CD4-positive, alpha-beta T cell treated with Interleukin-17A for 1 hour (primary cell): ENCODE measurements around the gene CLMP.
"Not testable (repeated sequence)": the region's sequence is repeated elsewhere in the genome, so short reads cannot be mapped to it uniquely, and the experiment has no call there.

Experiments used
- DNase-seq: peaks from one replicate; pipeline ENCODE4 v3.0.0-alpha.2; 2020

CLMP gene

DNA sequence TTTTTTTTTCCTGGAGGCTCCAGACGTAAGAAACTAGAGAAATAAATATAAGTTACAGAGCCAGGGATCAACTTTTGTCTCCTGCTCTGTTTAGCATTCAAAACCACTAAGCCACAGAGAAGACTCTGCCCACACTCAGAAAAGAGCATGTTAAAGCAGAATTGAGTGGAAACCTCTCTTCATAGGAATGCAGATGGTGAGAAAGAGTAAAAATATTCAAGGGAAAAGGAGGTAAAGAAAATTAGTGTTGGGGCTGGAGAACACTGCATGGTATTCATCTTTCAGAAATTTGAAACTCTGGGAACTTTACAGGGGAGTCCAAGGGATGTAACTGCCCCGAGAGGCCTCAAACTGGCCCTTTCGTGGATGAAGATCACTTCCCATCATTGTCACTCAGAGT lies 65.1 kb downstream of the CLMP start:
- DNase-seq: no peak

GRCh38 chr11:123125169-123125568 lies 69.9 kb downstream of the CLMP start:
- no peak for DNase-seq

DNA sequence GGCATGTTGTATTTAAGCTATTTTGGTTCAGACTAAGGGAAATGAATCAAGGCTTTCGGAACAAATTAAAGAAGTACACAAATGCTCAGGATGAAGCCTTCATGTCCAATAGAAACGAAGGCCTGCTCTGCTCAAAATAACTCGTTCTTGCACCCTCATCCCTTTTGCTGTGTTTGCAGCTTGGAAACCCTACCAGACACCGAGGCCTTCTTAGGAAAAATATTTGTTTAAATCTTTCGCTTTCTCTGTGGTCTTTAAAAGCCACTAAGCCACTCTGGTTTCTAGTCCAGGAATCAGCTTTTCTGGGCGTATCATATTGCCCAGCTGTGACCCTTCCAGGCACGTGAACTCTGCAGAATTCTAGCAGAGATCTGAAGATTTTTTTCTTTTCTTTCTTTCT lies 72.2 kb downstream of the CLMP start:
- no peak for DNase-seq

GRCh38 chr11:123122341-123122740 lies 72.7 kb downstream of the CLMP start:
- no peak for DNase-seq

GRCh38 chr11:123116486-123116885 lies 78.6 kb downstream of the CLMP start:
- no peak for DNase-seq

DNA sequence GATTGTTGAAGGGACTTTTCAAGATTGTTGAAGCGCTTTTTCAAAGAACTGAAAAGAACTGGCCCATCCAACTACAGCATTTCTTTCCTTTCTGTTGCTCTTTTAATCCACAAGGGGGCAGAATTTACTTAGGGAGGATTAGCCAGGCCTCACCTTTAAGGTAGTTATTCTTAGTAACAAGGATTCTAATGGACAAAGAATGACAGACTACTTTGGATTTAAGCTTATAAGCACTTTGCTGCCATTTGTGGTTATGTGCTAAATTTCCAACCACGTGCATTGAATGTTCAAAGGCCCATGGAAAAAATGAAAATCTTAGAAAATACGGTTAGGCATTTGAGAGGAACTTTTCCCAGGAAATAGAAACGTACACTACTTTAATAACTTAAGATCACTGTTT lies 83.6 kb downstream of the CLMP start:
- peak; percentile 69 for DNase-seq

- DNase-seq: peak; percentile 20
Measured at GRCh38 chr11:123110397-123110796, 84.7 kb downstream of the CLMP start.

- DNase-seq: no peak
Measured at GRCh38 chr11:123107945-123108495, 87.0 kb downstream of the CLMP start.

GRCh38 chr11:123104697-123105096 lies 90.4 kb downstream of the CLMP start:
- no peak for DNase-seq

GRCh38 chr11:123103326-123103980 lies 91.6 kb downstream of the CLMP start:
- DNase-seq: peak; percentile 71

GRCh38 chr11:123100379-123101085 lies 94.5 kb downstream of the CLMP start:
- DNase-seq: no peak

GRCh38 chr11:123098990-123099389 lies 96.1 kb downstream of the CLMP start:
- DNase-seq: no peak

- no peak for DNase-seq
Measured at GRCh38 chr11:123093739-123094138, 101.3 kb downstream of the CLMP start.

- DNase-seq: no peak
Measured at GRCh38 chr11:123091506-123091905, 103.5 kb downstream of the CLMP start.

GRCh38 chr11:123090168-123090567 lies 104.9 kb downstream of the CLMP start:
- not testable (repeated sequence) for DNase-seq

DNA sequence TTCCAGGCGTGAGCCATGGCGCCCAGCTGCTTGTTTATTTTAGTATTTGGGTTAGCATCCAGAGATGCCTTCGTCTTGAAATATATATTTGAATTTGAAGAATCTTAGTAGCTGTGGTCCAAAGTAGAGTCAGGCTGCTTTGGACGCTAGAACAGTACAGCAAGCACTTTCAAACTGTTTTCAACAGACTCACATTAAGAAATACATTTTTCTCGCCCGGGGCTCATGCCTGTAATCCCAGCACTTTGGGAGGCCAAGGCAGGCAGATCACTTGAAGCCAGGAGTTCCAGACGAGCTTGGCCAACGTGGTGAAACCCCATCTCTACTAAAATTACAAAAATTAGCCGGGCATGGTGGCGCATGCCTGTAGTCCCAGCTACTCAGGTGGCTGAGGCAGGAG lies 106.2 kb downstream of the CLMP start:
- DNase-seq: not testable (repeated sequence)

GRCh38 chr11:123087657-123088056 lies 107.4 kb downstream of the CLMP start:
- peak; percentile 75 for DNase-seq

DNA sequence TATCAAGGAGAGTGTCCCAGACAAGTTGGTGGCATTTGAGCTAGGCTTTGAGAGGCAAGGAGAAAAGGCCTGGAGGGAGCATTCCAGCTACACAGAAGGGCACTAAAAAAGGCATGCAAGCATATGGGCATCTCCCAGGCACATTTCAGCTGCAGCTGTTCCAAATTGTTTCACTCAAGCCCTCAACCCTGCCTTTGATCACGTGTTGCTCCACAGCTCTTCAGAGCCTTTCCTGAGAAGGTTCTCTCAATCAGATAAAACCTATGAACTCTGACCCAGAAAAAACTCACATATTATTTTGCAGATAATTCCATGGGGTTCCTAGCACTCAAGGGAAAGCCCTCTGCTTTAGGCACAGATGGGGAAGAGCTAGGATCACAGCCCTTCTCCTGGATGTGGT lies 108.7 kb downstream of the CLMP start:
- peak; percentile 16 for DNase-seq

DNA sequence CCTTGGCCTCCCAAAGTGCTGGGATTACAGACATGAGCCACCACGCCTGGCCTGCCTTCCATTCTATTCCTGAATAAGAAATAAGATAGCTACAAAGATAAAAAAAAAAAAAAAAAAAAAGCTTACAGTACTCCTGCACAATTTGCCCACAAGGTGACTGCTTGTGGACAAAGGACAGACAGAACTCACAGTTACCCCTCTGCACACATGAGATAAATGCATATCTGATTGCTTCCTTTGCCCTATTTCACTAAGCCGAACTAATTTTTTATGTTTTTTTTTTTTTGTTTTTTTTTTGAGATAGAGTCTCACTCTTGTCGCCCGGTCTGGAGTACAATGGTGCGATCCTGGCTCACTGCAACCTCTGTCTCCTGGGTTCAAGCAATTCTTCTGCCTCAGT lies 109.6 kb downstream of the CLMP start:
- no peak for DNase-seq

- no peak for DNase-seq
Measured at GRCh38 chr11:123084454-123084853, 110.6 kb downstream of the CLMP start.

- DNase-seq: peak; percentile 87
Measured at GRCh38 chr11:123083623-123084029, 111.4 kb downstream of the CLMP start.

- DNase-seq: peak; percentile 39
Measured at GRCh38 chr11:123082977-123083376, 112.1 kb downstream of the CLMP start.

DNA sequence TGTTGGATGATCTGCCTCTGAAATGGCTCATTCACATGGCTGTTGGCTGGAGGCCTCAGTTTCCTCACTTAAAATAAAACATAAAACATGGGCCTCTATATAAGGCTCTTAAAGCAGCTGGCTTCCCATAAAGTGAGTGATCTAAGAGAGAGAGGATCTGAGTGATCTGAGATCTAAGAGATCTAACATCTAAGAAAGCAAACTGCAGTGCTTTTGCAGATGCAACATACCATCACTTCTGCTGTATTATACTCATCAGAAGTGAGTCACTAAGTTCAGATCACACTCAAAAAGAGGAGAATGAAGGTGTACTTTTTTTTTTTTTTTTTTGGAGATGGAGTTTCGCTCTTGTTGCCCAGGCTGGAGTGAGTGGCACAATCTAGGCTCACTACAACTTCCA lies 115.0 kb downstream of the CLMP start:
- no peak for DNase-seq

GRCh38 chr11:123076484-123076883 lies 118.6 kb downstream of the CLMP start:
- no peak for DNase-seq
